ENCODE results near the gene KDF1.
"Not testable (repeated sequence)": the region's sequence is repeated elsewhere in the genome, so short reads cannot be mapped to it uniquely, and the experiment has no call there.

The KDF1 gene

GRCh38 chr1:26951821-26952497, 8.3 kb downstream of the KDF1 start:
- no peak for TF ChIP-seq FOXA1 (IDR thresholded peaks at IDR 0.05)
- TF ChIP-seq NFRKB (IDR thresholded peaks at IDR 0.05), result no peak
- TF ChIP-seq BHLHE40 (IDR thresholded peaks at IDR 0.05; ENCODE audit: borderline replicate concordance), result no peak
- TF ChIP-seq SP1 (IDR thresholded peaks at IDR 0.05), result no peak
- TF ChIP-seq HDGF (IDR thresholded peaks at IDR 0.05; ENCODE audit: borderline replicate concordance), result no peak
- TF ChIP-seq ZNF384 (IDR thresholded peaks at IDR 0.05), result no peak
- TF ChIP-seq LEF1 (IDR thresholded peaks at IDR 0.05; ENCODE audit: borderline replicate concordance), result no peak
- TF ChIP-seq L3MBTL2 (conservative IDR thresholded peaks at IDR 0.05), result no peak
- no peak for TF ChIP-seq PKNOX1 (IDR thresholded peaks at IDR 0.05)
- no peak for TF ChIP-seq ELF4 (IDR thresholded peaks at IDR 0.05)
- no peak for TF ChIP-seq CTBP1 (IDR thresholded peaks at IDR 0.05; ENCODE audit: borderline replicate concordance)
- no peak for TF ChIP-seq FOXM1 (IDR thresholded peaks at IDR 0.05; ENCODE audit: borderline replicate concordance)
- no peak for TF ChIP-seq ARNT (IDR thresholded peaks at IDR 0.05)
- no peak for TF ChIP-seq TARDBP (IDR thresholded peaks at IDR 0.05)
- no peak for TF ChIP-seq FOXK2 (IDR thresholded peaks at IDR 0.05)
- no peak for TF ChIP-seq SUZ12 (IDR thresholded peaks at IDR 0.05)
- CTCF ChIA-PET, result no interaction called here
- DNase-seq (ENCODE audit: extremely low spot score), result no peak
- POLR2A ChIA-PET, result no interaction called here

GRCh38 chr1:26951216-26951615, 9.1 kb downstream of the KDF1 start:
- ChIA-PET POLR2A (no interaction called here), CTCF (no interaction called here)
- TF ChIP-seq HDGF (IDR thresholded peaks at IDR 0.05; ENCODE audit: borderline replicate concordance), result no peak
- no peak for TF ChIP-seq FOXA1 (IDR thresholded peaks at IDR 0.05)
- no peak for TF ChIP-seq SP1 (IDR thresholded peaks at IDR 0.05)
- TF ChIP-seq CTBP1 (IDR thresholded peaks at IDR 0.05; ENCODE audit: borderline replicate concordance), result no peak
- no peak for TF ChIP-seq ARNT (IDR thresholded peaks at IDR 0.05)
- no peak for TF ChIP-seq LEF1 (IDR thresholded peaks at IDR 0.05; ENCODE audit: borderline replicate concordance)
- no peak for TF ChIP-seq BHLHE40 (IDR thresholded peaks at IDR 0.05; ENCODE audit: borderline replicate concordance)
- no peak for TF ChIP-seq FOXM1 (IDR thresholded peaks at IDR 0.05; ENCODE audit: borderline replicate concordance)
- TF ChIP-seq ZNF384 (IDR thresholded peaks at IDR 0.05), result no peak
- no peak for TF ChIP-seq TARDBP (IDR thresholded peaks at IDR 0.05)
- no peak for TF ChIP-seq PKNOX1 (IDR thresholded peaks at IDR 0.05)
- no peak for TF ChIP-seq NFRKB (IDR thresholded peaks at IDR 0.05)
- TF ChIP-seq ELF4 (IDR thresholded peaks at IDR 0.05), result no peak
- TF ChIP-seq L3MBTL2 (conservative IDR thresholded peaks at IDR 0.05), result no peak

GRCh38 chr1:26950602-26951001, 9.7 kb downstream of the KDF1 start:
- TF ChIP-seq PKNOX1 (IDR thresholded peaks at IDR 0.05), result no peak
- TF ChIP-seq CTBP1 (IDR thresholded peaks at IDR 0.05; ENCODE audit: borderline replicate concordance), result no peak
- no peak for TF ChIP-seq ZNF384 (IDR thresholded peaks at IDR 0.05)
- no peak for TF ChIP-seq ARNT (IDR thresholded peaks at IDR 0.05)
- no peak for TF ChIP-seq L3MBTL2 (conservative IDR thresholded peaks at IDR 0.05)
- TF ChIP-seq FOXM1 (IDR thresholded peaks at IDR 0.05; ENCODE audit: borderline replicate concordance), result no peak
- no peak for TF ChIP-seq TARDBP (IDR thresholded peaks at IDR 0.05)
- TF ChIP-seq SUZ12 (IDR thresholded peaks at IDR 0.05), result no peak
- TF ChIP-seq SP1 (IDR thresholded peaks at IDR 0.05), result no peak
- TF ChIP-seq LEF1 (IDR thresholded peaks at IDR 0.05; ENCODE audit: borderline replicate concordance), result no peak
- TF ChIP-seq FOXA1 (IDR thresholded peaks at IDR 0.05), result no peak
- no peak for TF ChIP-seq BHLHE40 (IDR thresholded peaks at IDR 0.05; ENCODE audit: borderline replicate concordance)
- POLR2A ChIA-PET, result no interaction called here
- no peak for DNase-seq (ENCODE audit: extremely low spot score)
- CTCF ChIA-PET, result no interaction called here

More at GRCh38 chr1:26951216-26951615, 9.1 kb downstream of the KDF1 start:
- DNase-seq (ENCODE audit: extremely low spot score), result no peak

- ChIA-PET POLR2A (no interaction called here), CTCF (no interaction called here)
- no peak for DNase-seq (ENCODE audit: extremely low spot score)
- TF ChIP-seq L3MBTL2 (conservative IDR thresholded peaks at IDR 0.05), result no peak
Measured at GRCh38 chr1:26949926-26950319, 10.3 kb downstream of the KDF1 start.

- no peak for DNase-seq (ENCODE audit: extremely low spot score)
- no peak for TF ChIP-seq L3MBTL2 (conservative IDR thresholded peaks at IDR 0.05)
- CTCF ChIA-PET, result no interaction called here
- POLR2A ChIA-PET, result no interaction called here
Measured at GRCh38 chr1:26949266-26949925, 10.9 kb downstream of the KDF1 start.

- POLR2A ChIA-PET; CTCF ChIA-PET; DNase-seq (ENCODE audit: extremely low spot score): not testable (repeated sequence)
Measured at GRCh38 chr1:26948725-26949057, 11.6 kb downstream of the KDF1 start.

- DNase-seq (ENCODE audit: extremely low spot score), result no peak
- CTCF ChIA-PET, result no interaction called here
- POLR2A ChIA-PET, result interaction anchor here (0.9 to 1.2 kb wide), 2 partner anchors 9 to 14 kb away, joined by 3 read pairs; partner anchors contain the start of gene KDF1
- no peak for TF ChIP-seq LEF1 (IDR thresholded peaks at IDR 0.05; ENCODE audit: borderline replicate concordance)
- no peak for TF ChIP-seq FOXA1 (IDR thresholded peaks at IDR 0.05)
- no peak for TF ChIP-seq ARNT (IDR thresholded peaks at IDR 0.05)
- no peak for TF ChIP-seq ZNF384 (IDR thresholded peaks at IDR 0.05)
- no peak for TF ChIP-seq FOXK2 (IDR thresholded peaks at IDR 0.05)
- no peak for TF ChIP-seq TARDBP (IDR thresholded peaks at IDR 0.05)
- TF ChIP-seq NFRKB (IDR thresholded peaks at IDR 0.05), result no peak
- no peak for TF ChIP-seq HDGF (IDR thresholded peaks at IDR 0.05; ENCODE audit: borderline replicate concordance)
- TF ChIP-seq ELF4 (IDR thresholded peaks at IDR 0.05), result no peak
- no peak for TF ChIP-seq FOXM1 (IDR thresholded peaks at IDR 0.05; ENCODE audit: borderline replicate concordance)
- TF ChIP-seq BHLHE40 (IDR thresholded peaks at IDR 0.05; ENCODE audit: borderline replicate concordance), result no peak
- TF ChIP-seq SUZ12 (IDR thresholded peaks at IDR 0.05), result no peak
- no peak for TF ChIP-seq SP1 (IDR thresholded peaks at IDR 0.05)
Measured at GRCh38 chr1:26946270-26946669, 14.0 kb downstream of the KDF1 start.

Data from HEK293T (cell line).